Stomach (tissue), 4 donors: ENCODE results near the gene HLA-A.

ENCODE experiments used
- EP300 ChIP-seq: sonication (generic); formaldehyde crosslinking; IDR thresholded peaks from one replicate; pipeline ENCODE4 v1.6.1; 2017; ENCODE audit warnings: antibody characterized with exemption
- POLR2A ChIP-seq, 4 donors: fragments of 450-650 bp; IDR thresholded peaks; one replicate each; pipeline ENCODE4 v1.6.1; 2016; ENCODE audit warnings: antibody characterized with exemption in 4 of 4, control low read depth in 2 of 4, mild to moderate bottlenecking in 1 of 4, moderate library complexity in 1 of 4
- TF ChIP-seq, protein P1 (sequence below), 7 experiments: fragments of 450-650 bp in 4 of 7; fragments of 200-600 bp in 3 of 7; sonication (generic) in 3 of 7; IDR thresholded peaks; one replicate each; pipeline ENCODE4 v1.5.1; 2016 to 2019; ENCODE audit warnings: antibody characterized with exemption in 7 of 7, control low read depth in 2 of 7, mild to moderate bottlenecking in 1 of 7

DNA sequence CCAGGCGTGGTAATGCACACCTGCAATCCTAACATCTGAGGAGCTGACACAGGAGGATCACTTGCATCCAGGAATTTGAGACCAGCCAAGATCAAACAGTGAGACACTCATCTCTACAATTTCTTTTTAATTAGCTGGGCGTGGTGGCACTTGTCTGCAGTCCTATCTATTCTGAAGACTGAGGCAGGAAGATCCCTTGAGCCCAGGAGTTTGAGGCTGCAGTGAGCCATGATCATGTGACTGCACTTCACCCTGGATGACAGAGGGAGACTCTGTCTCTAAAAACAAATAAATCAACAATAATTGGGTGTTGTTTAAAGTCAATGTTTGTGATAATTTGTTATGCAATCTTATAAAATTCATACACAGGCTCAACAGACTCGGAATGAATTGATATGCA is 18.0 kb upstream of the HLA-A start:
- TF ChIP-seq, protein P1, sequence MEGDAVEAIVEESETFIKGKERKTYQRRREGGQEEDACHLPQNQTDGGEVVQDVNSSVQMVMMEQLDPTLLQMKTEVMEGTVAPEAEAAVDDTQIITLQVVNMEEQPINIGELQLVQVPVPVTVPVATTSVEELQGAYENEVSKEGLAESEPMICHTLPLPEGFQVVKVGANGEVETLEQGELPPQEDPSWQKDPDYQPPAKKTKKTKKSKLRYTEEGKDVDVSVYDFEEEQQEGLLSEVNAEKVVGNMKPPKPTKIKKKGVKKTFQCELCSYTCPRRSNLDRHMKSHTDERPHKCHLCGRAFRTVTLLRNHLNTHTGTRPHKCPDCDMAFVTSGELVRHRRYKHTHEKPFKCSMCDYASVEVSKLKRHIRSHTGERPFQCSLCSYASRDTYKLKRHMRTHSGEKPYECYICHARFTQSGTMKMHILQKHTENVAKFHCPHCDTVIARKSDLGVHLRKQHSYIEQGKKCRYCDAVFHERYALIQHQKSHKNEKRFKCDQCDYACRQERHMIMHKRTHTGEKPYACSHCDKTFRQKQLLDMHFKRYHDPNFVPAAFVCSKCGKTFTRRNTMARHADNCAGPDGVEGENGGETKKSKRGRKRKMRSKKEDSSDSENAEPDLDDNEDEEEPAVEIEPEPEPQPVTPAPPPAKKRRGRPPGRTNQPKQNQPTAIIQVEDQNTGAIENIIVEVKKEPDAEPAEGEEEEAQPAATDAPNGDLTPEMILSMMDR (IDR thresholded peaks at IDR 0.05) = no peak
- no peak for TF ChIP-seq POLR2A (IDR thresholded peaks at IDR 0.05)
- TF ChIP-seq EP300 = no peak
